Body of pancreas (tissue), 4 donors: ENCODE data around the gene CHFR. TPM values are rescaled to one million over a fixed set of nuclear protein-coding genes. Genes with fewer than 3 reads are reported as not detected.
"Not testable (repeated sequence)": the region's sequence is repeated elsewhere in the genome, so short reads cannot be mapped to it uniquely, and the experiment has no call there.

Source experiments
- ATAC-seq: fragments of 150-250 bp; one replicate; pipeline ENCODE4 v1.9.1; 2016
- DNase-seq, 4 donors: peaks; one replicate each; pipeline ENCODE4 v3.0.0-alpha.2; 2019
- H3K27ac ChIP-seq, 4 donors: fragments of 200-600 bp; sonication (generic); 1 replicate in 3 of 4; 2 replicates in 1 of 4; pipeline versions ENCODE4 v1.5.1 to v1.6.1; 2016 to 2019; ENCODE audit warnings: mild to moderate bottlenecking in 1 of 4, mixed read lengths in 1 of 4, moderate library complexity in 1 of 4
- H3K27me3 ChIP-seq, 2 donors: fragments of 200-600 bp; sonication (generic); one replicate each; pipeline ENCODE4 v1.6.0; 2016; ENCODE audit warnings: mild to moderate bottlenecking in 1 of 2
- H3K36me3 ChIP-seq, 2 donors: fragments of 200-600 bp; sonication (generic); replicated peaks in 1 of 2; 2 replicates each; pipeline ENCODE4 v1.5.1; 2016; ENCODE audit warnings: low read depth in 2 of 2; ENCODE audit not compliant: insufficient read depth in 1 of 2
- H3K4me1 ChIP-seq: fragments of 200-600 bp; sonication (generic); one replicate; pipeline ENCODE4 v1.6.0; 2016
- H3K4me3 ChIP-seq, 2 donors: fragments of 200-600 bp; sonication (generic); 1 replicate in 1 of 2; 2 replicates in 1 of 2; pipeline ENCODE4 v1.5.1; 2016 to 2019
- H3K9me3 ChIP-seq, 3 donors: fragments of 200-600 bp; sonication (generic); 1 replicate in 2 of 3; 2 replicates in 1 of 3; pipeline ENCODE4 v1.5.1; 2016
- POLR2A ChIP-seq, 3 donors: fragments of 450-650 bp; IDR thresholded peaks; one replicate each; pipeline ENCODE4 v1.6.1; 2016; ENCODE audit warnings: antibody characterized with exemption in 3 of 3, mild to moderate bottlenecking in 2 of 3
- WGBS, 2 donors: methylation state at CpG; one replicate each; pipeline ENCODE4 v1.1.5; 2017; 5-methylcytosine and 5-hydroxymethylcytosine counted together
- intact Hi-C: fragments of 100-400 bp; cut with DNase I; formaldehyde crosslinking; loops from one replicate; pipeline ENCODE4 v1.15.1; 2023
- total RNA-seq, 2 donors: library from RNA; depleted of rRNA; stranded (reverse); fragments of >200 nt; gene quantifications; one replicate each; pipeline ENCODE4 v1.1.0, GENCODE V29; 2016
- TF ChIP-seq, protein P1 (sequence below), 7 experiments: fragments of 450-650 bp in 4 of 7; fragments of 200-600 bp in 3 of 7; sonication (generic) in 3 of 7; IDR thresholded peaks; one replicate each; pipeline ENCODE4 v1.5.1; 2016 to 2019; ENCODE audit warnings: antibody characterized with exemption in 7 of 7

Gene CHFR
- total RNA-seq, 2 donors from 2014 or later: 31.4 to 45.2 TPM

DNA sequence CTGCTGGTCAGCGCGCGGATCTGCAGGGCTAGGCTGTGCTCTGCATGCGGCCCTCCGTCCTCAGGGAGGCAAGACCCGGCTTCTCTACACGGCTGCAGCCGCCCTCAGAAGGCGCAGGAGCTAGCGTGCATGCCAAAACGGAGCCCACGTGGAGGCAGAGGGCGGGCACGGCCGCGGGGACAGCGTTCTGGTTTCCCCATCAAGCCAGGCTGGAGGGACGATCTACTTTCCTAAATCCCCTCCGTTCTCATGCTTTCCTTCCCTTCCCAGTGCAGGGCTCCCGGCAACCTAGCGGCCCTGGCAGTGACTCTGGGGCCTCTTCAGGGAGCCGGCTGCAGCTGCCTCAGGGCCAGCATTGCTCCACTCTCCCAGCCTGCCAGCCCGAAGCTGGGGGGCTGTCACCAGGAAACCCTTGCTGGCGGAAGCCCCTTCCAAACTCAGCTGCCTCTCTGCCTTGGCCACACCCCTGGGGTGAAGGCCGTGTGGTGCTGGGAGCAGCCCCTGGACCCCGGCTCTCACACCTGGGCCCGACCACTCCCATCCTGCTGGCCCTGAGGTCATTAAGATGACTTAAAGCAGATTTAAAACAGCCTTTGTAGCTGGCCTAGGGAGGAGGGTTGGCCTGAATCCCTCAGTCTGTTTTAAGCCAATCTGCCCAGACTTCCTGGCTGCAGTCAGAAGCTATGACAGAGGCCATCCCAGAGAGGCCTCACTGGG is 49.6 kb downstream of the CHFR start:
- ATAC-seq (no peak), DNase-seq (no peak)

DNA sequence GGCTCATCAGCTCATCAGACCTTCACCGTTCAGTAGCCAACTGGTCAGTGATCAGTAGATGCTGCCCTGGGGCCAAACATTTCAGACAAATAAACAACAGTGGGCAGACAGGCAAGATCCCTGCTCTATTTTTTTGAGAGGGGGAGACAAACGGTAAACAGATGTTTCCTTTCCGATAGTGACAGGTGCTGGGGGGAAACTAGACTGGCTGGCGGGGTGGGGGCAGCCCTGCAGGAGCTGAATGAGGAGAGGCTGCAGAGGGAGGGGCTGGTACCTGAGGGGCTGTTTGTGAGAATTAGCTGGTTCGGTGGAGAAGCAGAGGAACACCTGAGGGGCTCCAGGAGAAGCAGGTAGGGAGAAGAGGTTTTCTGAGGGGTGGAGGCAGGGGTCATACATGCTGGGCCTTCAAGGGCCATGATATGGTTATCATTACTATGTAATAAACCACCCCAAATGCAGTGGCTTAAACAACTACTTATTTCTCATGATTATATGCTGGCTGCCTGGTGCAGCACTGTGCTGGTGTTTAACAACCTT is 50.5 kb downstream of the CHFR start:
- 69 to 88% methylated on average over 5 of the region's 5 CpGs for WGBS, 2 donors
- Histone ChIP-seq H3K4me1 (no peaks in the 10 kb centered on the region), H3K27me3 (no peaks in the 10 kb centered on the region), H3K4me3 (no peak overlapping the region), H3K27ac (no peak overlapping the region), H3K36me3 (peaks cover 0 to 5% of the 10 kb centered on the region in 2 donors), H3K9me3 (no peaks in the 10 kb centered on the region)
- ATAC-seq: no peak
- DNase-seq: no peak
- no peak for TF ChIP-seq POLR2A (IDR thresholded peaks at IDR 0.05)
- TF ChIP-seq, protein P1, sequence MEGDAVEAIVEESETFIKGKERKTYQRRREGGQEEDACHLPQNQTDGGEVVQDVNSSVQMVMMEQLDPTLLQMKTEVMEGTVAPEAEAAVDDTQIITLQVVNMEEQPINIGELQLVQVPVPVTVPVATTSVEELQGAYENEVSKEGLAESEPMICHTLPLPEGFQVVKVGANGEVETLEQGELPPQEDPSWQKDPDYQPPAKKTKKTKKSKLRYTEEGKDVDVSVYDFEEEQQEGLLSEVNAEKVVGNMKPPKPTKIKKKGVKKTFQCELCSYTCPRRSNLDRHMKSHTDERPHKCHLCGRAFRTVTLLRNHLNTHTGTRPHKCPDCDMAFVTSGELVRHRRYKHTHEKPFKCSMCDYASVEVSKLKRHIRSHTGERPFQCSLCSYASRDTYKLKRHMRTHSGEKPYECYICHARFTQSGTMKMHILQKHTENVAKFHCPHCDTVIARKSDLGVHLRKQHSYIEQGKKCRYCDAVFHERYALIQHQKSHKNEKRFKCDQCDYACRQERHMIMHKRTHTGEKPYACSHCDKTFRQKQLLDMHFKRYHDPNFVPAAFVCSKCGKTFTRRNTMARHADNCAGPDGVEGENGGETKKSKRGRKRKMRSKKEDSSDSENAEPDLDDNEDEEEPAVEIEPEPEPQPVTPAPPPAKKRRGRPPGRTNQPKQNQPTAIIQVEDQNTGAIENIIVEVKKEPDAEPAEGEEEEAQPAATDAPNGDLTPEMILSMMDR (IDR thresholded peaks at IDR 0.05): no peak
- intact Hi-C loops: no loop called here

More for the DNA sequence above, 49.6 kb downstream of the CHFR start:
- 82 to 84% methylated on average over 6 to 26 of the region's 27 CpGs for WGBS, 2 donors
- no peaks in the 10 kb centered on the region for H3K9me3 ChIP-seq
- H3K4me1 ChIP-seq: no peaks in the 10 kb centered on the region
- H3K27ac ChIP-seq: no peak overlapping the region
- peaks cover 0 to 12% of the 10 kb centered on the region in 2 donors for H3K36me3 ChIP-seq
- H3K27me3 ChIP-seq: no peaks in the 10 kb centered on the region
- intact Hi-C loops: no loop called here
- no peak overlapping the region for H3K4me3 ChIP-seq
- no peak for TF ChIP-seq POLR2A (IDR thresholded peaks at IDR 0.05)
- TF ChIP-seq, protein P1 (IDR thresholded peaks at IDR 0.05): no peak

DNA sequence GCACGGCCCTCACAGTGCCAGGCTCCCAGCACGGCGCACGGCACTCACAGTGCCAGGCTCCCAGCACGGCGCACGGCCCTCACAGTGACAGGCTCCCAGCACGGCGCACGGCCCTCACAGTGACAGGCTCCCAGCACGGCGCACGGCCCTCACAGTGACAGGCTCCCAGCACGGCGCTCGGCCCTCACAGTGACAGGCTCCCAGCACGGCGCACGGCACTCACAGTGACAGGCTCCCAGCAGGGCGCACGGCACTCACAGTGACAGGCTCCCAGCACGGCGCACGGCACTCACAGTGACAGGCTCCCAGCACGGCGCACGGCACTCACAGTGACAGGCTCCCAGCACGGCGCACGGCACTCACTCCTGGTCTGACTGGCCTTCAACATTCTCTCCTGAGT is 51.2 kb downstream of the CHFR start:
- H3K36me3 ChIP-seq, H3K4me1 ChIP-seq, H3K4me3 ChIP-seq, DNase-seq, H3K27ac ChIP-seq, intact Hi-C loops, H3K9me3 ChIP-seq, ATAC-seq, H3K27me3 ChIP-seq: not testable (repeated sequence)
- WGBS, 2 donors: 89 to 100% methylated on average over 2 to 16 of the region's 30 CpGs

DNA sequence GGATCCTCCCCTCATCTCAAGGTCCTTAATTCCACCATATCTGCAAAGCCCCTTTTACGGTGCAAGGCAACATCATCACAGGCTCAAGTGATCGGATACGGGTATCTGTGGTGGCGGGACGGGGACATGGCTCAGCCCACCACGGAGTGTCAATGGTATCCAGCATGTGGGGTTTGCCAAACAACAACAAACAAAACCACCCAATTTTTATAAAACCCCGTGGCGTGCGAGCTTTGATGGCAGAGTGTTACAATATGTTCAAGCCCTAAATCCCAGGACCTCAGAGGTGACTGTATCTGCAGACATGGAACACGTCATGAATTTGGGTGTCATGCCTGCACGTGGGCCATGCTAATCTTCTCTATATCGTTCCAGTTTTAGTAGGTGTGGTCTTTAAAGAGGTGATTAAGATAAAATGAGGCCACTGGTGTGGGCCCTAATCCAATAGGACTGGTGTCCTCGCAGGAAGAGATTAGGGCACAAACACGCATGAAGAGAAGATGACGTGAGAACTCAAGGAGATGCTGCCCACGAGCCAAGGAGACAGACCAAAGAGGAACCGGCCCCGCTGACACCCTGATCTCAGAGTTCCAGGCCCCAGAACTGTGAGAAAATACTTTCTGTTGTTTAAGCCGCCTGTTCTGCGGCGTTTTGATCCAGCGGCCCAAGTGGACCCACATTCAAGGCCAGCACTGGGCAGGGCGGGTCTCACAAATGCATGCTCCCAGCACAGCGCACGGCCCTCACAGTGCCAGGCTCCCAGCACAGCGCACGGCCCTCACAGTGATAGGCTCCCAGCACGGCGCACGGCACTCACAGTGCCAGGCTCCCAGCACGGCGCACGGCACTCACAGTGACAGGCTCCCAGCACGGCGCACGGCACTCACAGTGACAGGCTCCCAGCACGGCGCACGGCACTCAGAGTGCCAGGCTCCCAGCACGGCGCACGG is 52.1 kb downstream of the CHFR start:
- ATAC-seq: no peak

More for the DNA sequence above, 52.1 kb downstream of the CHFR start:
- Histone ChIP-seq H3K9me3 (no peaks in the 10 kb centered on the region), H3K4me3 (no peak overlapping the region), H3K36me3 (no peaks in the 10 kb centered on the region), H3K4me1 (no peaks in the 10 kb centered on the region), H3K27me3 (no peaks in the 10 kb centered on the region), H3K27ac (no peak overlapping the region)
- no peak for TF ChIP-seq POLR2A (IDR thresholded peaks at IDR 0.05)
- TF ChIP-seq, protein P1 (IDR thresholded peaks at IDR 0.05): no peak
- WGBS, 2 donors: 90 to 99% methylated on average over 19 to 25 of the region's 42 CpGs
- intact Hi-C loops: no loop called here
- no peak for DNase-seq
